Caco-2 (cell line): ENCODE measurements around the gene DEPDC5. TPM values are rescaled to one million over a fixed set of nuclear protein-coding genes. Genes with fewer than 3 reads are reported as not detected.

Experiments used
- BruUV-seq: library from RNA; stranded (reverse); fragments of 400-500 nt; replicated peaks from 2 replicates; lab custom pipeline; 2021; lab: Mats Ljungman, UMichigan
- CTCF ChIA-PET: fragments of 300-600 bp; sonication (Branson Sonifier 250); formaldehyde crosslinking; loops from one replicate; lab custom pipeline; 2022; ENCODE audit warnings: antibody characterized with exemption; lab: Charles Lee
- POLR2A ChIA-PET: fragments of 300-600 bp; sonication (Branson Sonifier 250); formaldehyde crosslinking; loops from one replicate; lab custom pipeline; 2022; ENCODE audit warnings: antibody characterized with exemption; lab: Charles Lee
- DNase-seq, 2 experiments: peaks; one replicate each; pipeline versions ENCODE4 v3.0.0 to v3.0.0-alpha.2; 2020 to 2022
- H3K27me3 ChIP-seq: replicated peaks from 2 replicates; pipeline ENCODE4 v1.6.0; 2011; ENCODE audit warnings: low read length; ENCODE audit not compliant: control insufficient read depth, insufficient read depth
- H3K36me3 ChIP-seq: 2 replicates; pipeline ENCODE4 v1.5.1; 2011; ENCODE audit warnings: low read length; ENCODE audit not compliant: control insufficient read depth, insufficient read depth
- H3K4me1 ChIP-seq: fragments of 250-450 bp; sonication (Bioruptor Pico); 2 replicates; pipeline ENCODE4 v1.5.1; 2020; ENCODE audit warnings: mild to moderate bottlenecking
- H3K4me3 ChIP-seq: 2 replicates; pipeline ENCODE4 v1.5.1; 2011; ENCODE audit warnings: low read depth, mild to moderate bottlenecking, control low read depth, low read length
- H3K9me3 ChIP-seq: fragments of 250-450 bp; sonication (Bioruptor Pico); 2 replicates; pipeline ENCODE4 v1.5.1; 2020; ENCODE audit warnings: mild to moderate bottlenecking, moderate library complexity
- H3K27ac Mint-ChIP-seq: one replicate; pipeline ENCODE4 v1.8.0; 2022; ENCODE audit warnings: mixed read lengths; ENCODE audit not compliant: unreplicated experiment
- H3K27me3 Mint-ChIP-seq: one replicate; pipeline ENCODE4 v1.8.0; 2022; ENCODE audit warnings: mixed read lengths; ENCODE audit not compliant: insufficient read depth, unreplicated experiment
- H3K36me3 Mint-ChIP-seq: one replicate; pipeline ENCODE4 v1.8.0; 2022; ENCODE audit warnings: mild to moderate bottlenecking, mixed read lengths; ENCODE audit not compliant: insufficient read depth, unreplicated experiment
- H3K4me1 Mint-ChIP-seq: one replicate; pipeline ENCODE4 v1.8.0; 2022; ENCODE audit warnings: low read depth, mixed read lengths; ENCODE audit not compliant: unreplicated experiment
- H3K4me3 Mint-ChIP-seq: one replicate; pipeline ENCODE4 v1.8.0; 2022; ENCODE audit warnings: mild to moderate bottlenecking, moderate library complexity, mixed read lengths; ENCODE audit not compliant: unreplicated experiment
- H3K9me3 Mint-ChIP-seq: one replicate; pipeline ENCODE4 v1.8.0; 2022; ENCODE audit warnings: mixed read lengths; ENCODE audit not compliant: unreplicated experiment
- CTCF ChIP-seq, 2 experiments: fragments of 200-600 bp in 1 of 2; IDR thresholded peaks; 1 replicate in 1 of 2; 2 replicates in 1 of 2; pipeline versions ENCODE4 v1.5.1 to v1.8.0; 2011 to 2022; ENCODE audit warnings: antibody characterized with exemption in 1 of 2, control low read depth in 1 of 2, inconsistent platforms in 1 of 2, low read depth in 1 of 2, low read length in 1 of 2, mild to moderate bottlenecking in 1 of 2, moderate library complexity in 1 of 2; ENCODE audit not compliant: insufficient read depth in 1 of 2, severe bottlenecking in 1 of 2, unreplicated experiment in 1 of 2
- intact Hi-C: fragments of 100-400 bp; cut with micrococcal nuclease; formaldehyde crosslinking; loops from one replicate; pipeline ENCODE4 v1.10.0; 2022; ENCODE audit not compliant: unreplicated experiment
- total RNA-seq: library from RNA; stranded (reverse); gene quantifications from 2 replicates; pipeline ENCODE4 v1.2.3, GENCODE V29; 2022

The DEPDC5 gene
- total RNA-seq, 1 experiment from 2014 or later, result 19.4 TPM

DNA sequence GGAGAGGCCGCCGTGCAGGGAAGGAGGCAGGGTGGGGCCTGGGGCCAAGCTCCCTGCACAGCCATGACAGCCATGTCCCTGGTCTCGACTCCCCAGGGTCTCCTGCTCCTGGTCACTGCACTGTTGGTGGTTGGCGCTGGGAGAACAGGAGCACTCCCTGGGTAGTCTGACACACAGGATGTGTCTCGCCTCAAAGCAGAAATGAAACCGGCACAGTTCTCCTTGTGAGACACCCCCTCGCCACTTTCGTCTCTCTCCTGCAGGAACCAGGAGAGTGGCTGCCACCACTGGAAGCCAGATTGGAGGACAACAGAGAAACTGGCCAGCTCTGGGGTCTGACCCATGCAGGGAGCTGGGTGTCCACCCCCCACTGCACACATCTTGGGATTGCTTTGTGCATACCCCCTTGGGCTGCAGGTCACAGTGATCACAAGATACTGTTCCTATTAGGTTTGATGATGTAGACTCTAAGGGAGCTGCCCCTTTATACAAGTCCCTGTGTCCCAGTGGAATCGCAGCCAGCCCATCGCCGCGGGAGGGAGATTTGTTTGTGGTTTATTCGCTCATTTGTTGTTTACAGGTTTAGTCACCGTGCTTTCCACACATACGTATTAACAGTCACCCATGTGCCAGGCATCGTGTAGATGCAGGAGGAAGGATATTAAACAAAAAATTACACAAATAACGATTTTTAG is 163.6 kb downstream of the DEPDC5 start:
- H3K4me1 Mint-ChIP-seq, result peaks cover 7% of the 10 kb centered on the region
- ChIA-PET CTCF (interaction anchor here (0.8 kb wide), 1 partner anchor 51 kb away, joined by 3 read pairs; no protein-coding TSS in a partner anchor), POLR2A (no interaction called here)
- H3K27ac Mint-ChIP-seq, result no peak overlapping the region
- Histone ChIP-seq H3K36me3 (no peaks in the 10 kb centered on the region), H3K9me3 (no peaks in the 10 kb centered on the region), H3K4me1 (peaks cover 16% of the 10 kb centered on the region), H3K27me3 (no peaks in the 10 kb centered on the region), H3K4me3 (no peak overlapping the region)
- H3K36me3 Mint-ChIP-seq, result no peaks in the 10 kb centered on the region
- no peaks in the 10 kb centered on the region for H3K27me3 Mint-ChIP-seq
- intact Hi-C loops, result no loop called here
- TF ChIP-seq CTCF (IDR thresholded peaks at IDR 0.05; ENCODE audit: insufficient read depth in 1 of 2, low read depth in 1 of 2, low read length in 1 of 2, severe bottlenecking in 1 of 2, unreplicated experiment in 1 of 2), result no peak
- no peak overlapping the region for H3K4me3 Mint-ChIP-seq
- no peaks in the 10 kb centered on the region for H3K9me3 Mint-ChIP-seq
- DNase-seq, result no peak
- no TSS peak for BruUV-seq

- Mint-ChIP-seq H3K9me3 (no peaks in the 10 kb centered on the region), H3K27me3 (no peaks in the 10 kb centered on the region), H3K36me3 (no peaks in the 10 kb centered on the region), H3K4me1 (peaks cover 8% of the 10 kb centered on the region), H3K4me3 (no peak overlapping the region), H3K27ac (no peak overlapping the region)
- H3K36me3 ChIP-seq, result no peaks in the 10 kb centered on the region
- no peak overlapping the region for H3K4me3 ChIP-seq
- no TSS peak for BruUV-seq
- intact Hi-C loops, result no loop called here
- CTCF ChIA-PET, result interaction anchor here (1.7 kb wide), 1 partner anchor 51 kb away, joined by 6 read pairs; no protein-coding TSS in a partner anchor
- no peaks in the 10 kb centered on the region for H3K27me3 ChIP-seq
- POLR2A ChIA-PET, result no interaction called here
- no peak for DNase-seq
- H3K4me1 ChIP-seq, result peaks cover 6% of the 10 kb centered on the region
- TF ChIP-seq CTCF (IDR thresholded peaks at IDR 0.05; ENCODE audit: insufficient read depth in 1 of 2, low read depth in 1 of 2, low read length in 1 of 2, severe bottlenecking in 1 of 2, unreplicated experiment in 1 of 2), result no peak
- no peaks in the 10 kb centered on the region for H3K9me3 ChIP-seq
Observed at GRCh38 chr22:31919730-31920129, 165.9 kb downstream of the DEPDC5 start.

DNA sequence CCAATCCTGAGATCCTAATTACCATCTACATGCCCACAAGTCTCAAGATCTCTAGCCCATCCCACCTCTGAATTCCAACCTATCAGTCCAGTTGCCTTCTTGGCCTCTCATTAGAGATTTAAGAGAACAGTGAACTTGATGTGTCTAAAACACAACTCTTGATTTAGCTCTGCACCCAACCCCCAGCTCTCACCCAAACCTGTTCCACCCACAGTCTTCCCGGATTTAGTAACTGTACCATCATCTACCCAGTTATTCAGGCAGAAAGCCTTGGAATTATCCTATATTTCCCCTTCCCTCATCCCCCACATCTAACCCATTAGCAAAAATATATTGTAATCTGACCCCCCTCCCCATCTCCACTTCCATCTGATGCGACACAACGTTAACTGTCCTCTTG is 166.5 kb downstream of the DEPDC5 start:
- Histone ChIP-seq H3K4me3 (no peak overlapping the region), H3K36me3 (no peaks in the 10 kb centered on the region), H3K4me1 (peaks cover 6% of the 10 kb centered on the region), H3K27me3 (no peaks in the 10 kb centered on the region), H3K9me3 (no peaks in the 10 kb centered on the region)
- no peaks in the 10 kb centered on the region for H3K36me3 Mint-ChIP-seq
- ChIA-PET POLR2A (no interaction called here), CTCF (no interaction called here)
- H3K4me1 Mint-ChIP-seq, result peaks cover 8% of the 10 kb centered on the region
- no peak for TF ChIP-seq CTCF (IDR thresholded peaks at IDR 0.05; ENCODE audit: insufficient read depth in 1 of 2, low read depth in 1 of 2, low read length in 1 of 2, severe bottlenecking in 1 of 2, unreplicated experiment in 1 of 2)
- no TSS peak for BruUV-seq
- intact Hi-C loops, result no loop called here
- H3K27ac Mint-ChIP-seq, result no peak overlapping the region
- DNase-seq, result no peak
- no peaks in the 10 kb centered on the region for H3K9me3 Mint-ChIP-seq
- H3K4me3 Mint-ChIP-seq, result no peak overlapping the region
- peaks cover 3% of the 10 kb centered on the region for H3K27me3 Mint-ChIP-seq
